HG02852 (cell line): Measurements from ENCODE around the gene AEN.

Experiments used
- ATAC-seq: cut with Tn5 transposase; IDR thresholded peaks from one replicate; pipeline ENCODE4 v1.9.1; 2021; ENCODE audit warnings: mild to moderate bottlenecking, moderate library complexity; ENCODE audit not compliant: unreplicated experiment

The AEN gene, protein sequence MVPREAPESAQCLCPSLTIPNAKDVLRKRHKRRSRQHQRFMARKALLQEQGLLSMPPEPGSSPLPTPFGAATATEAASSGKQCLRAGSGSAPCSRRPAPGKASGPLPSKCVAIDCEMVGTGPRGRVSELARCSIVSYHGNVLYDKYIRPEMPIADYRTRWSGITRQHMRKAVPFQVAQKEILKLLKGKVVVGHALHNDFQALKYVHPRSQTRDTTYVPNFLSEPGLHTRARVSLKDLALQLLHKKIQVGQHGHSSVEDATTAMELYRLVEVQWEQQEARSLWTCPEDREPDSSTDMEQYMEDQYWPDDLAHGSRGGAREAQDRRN

DNA sequence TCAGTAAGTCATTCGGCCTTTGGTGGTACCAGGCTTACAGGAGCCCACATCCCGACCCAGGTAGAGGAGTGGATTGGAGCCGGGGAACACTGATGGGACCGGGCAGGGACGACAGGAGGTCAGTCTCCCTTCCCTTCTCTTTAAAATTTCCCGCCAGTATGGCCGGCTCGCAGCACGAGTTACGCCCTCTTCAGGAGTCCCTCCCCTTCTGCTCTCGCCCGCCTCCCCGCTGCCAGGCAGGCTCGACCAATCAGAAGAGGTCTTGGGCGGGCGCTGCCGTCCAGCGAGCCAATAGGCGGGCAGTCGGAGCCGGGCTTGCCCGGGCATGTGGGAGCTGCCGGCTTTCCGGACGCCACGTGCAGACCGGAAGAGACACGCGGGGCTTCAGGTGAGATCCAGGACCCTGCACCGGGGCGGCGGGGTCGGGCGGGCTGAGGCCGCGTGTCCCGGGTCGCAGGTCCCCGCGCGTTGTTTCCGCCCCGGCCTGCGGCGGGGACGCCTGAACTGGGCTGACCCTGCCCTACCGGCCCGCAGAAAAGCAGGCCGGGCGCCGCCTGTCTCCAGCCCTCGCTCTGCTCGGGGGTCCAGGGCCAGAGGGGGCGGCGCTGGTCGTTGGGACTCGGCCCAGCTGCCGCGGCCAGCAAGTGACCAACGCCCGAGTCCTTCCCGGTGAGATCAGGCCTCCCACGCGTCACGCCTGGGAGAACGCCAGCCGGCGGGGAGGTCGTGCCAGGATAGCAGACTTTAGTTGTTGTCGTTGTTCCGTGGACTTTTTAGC lies at the start of gene AEN:
AEN (plus strand) TSS at position 346 of the 778 bp plus-strand sequence. CDS start 4,870 bp downstream, outside the sequence.
- ATAC-seq: peak; percentile 94

DNA sequence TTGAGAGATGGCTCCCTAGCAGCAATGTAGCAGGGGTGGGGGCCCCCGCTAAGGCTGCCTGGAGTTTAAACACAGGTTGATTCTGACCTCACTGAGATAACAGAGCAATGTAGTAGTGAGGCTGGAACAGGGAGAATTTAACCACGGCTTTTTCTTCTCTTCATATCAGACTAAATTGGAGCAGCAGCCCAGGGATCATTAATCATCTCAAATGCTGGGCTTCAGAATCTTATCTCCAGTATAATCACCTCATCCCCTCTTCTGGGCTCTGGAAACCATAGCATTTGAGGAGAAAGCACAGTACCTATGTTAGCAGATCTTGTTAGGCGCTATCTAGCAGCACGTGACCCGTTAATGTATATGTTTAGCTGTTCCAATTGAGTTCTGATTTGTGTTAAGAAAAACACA lies 49.3 kb upstream of the AEN start:
- no peak for ATAC-seq

DNA sequence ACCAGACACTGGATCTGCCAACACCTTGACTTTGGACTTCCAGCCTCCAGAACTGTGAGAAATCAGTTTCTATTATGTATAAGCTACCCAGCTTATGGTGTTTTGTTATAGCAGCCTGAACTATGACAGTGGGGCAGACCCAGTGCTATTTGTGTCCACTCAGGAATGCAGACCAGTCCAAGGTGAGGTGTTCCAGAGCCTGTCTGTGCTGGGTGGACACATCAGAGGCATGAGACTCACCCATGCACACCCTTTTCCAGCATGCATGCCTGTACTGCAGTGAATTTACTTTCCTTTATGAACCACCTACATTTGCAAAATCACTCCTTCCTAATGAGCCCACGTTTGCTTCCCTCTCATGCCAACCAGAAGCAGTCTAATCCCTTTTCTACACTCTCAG lies 47.1 kb upstream of the AEN start:
- ATAC-seq: no peak

DNA sequence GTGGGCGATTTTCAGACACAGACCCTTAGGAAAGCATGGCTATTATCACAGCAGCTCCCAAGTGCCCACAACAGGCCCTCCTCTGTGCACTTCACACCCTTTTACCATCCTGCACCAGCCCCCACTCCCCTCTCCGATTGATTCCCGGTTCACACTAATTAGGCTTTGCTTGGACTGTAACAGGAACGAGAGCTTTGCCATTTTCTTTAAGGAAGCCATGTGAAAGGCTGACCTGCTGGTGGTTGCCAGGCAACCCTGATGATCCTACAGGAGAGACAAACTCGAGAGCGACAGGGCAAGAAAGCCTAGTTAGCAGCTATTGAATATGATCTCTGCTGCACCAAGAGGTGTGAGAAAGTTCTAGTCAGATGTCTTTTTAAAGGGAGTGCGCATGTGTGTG lies 46.5 kb upstream of the AEN start:
- no peak for ATAC-seq

DNA sequence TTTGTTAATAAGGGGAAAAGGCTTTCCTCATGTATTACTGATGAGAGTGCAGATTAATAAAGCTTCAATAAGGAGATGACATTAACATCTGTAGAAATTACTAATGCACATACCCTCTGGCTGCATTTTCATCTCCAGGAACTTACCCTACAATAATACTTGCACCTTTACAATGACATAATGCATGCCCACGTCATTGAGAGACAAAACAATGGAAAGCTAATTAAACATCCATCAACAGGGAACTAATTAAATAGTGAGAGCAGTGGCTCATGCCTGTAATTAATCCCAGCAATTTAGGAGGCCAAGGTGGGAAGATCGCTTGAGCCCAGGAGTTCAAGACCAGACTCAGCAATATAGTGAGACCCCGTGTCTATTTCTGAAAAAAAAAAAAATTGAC lies 41.8 kb upstream of the AEN start:
- no peak for ATAC-seq

DNA sequence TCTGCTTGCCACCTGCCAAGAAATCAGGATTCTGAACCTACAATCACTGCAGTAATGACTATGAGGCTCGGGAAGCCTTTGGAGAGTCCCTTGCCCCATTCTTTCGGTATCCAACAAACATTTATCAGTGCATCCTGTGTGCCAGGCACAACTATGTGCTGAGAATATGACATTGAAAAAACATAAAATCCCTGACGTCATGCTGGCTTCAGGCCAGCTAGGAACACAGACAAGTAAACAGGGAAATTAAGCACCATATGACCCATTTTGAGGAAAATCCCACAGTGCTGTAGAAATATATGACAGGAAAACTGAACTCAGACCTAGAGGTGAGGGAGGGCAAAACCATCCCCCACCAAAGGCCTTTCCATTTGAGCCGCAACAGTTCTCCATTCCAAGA lies 40.6 kb upstream of the AEN start:
- no peak for ATAC-seq

DNA sequence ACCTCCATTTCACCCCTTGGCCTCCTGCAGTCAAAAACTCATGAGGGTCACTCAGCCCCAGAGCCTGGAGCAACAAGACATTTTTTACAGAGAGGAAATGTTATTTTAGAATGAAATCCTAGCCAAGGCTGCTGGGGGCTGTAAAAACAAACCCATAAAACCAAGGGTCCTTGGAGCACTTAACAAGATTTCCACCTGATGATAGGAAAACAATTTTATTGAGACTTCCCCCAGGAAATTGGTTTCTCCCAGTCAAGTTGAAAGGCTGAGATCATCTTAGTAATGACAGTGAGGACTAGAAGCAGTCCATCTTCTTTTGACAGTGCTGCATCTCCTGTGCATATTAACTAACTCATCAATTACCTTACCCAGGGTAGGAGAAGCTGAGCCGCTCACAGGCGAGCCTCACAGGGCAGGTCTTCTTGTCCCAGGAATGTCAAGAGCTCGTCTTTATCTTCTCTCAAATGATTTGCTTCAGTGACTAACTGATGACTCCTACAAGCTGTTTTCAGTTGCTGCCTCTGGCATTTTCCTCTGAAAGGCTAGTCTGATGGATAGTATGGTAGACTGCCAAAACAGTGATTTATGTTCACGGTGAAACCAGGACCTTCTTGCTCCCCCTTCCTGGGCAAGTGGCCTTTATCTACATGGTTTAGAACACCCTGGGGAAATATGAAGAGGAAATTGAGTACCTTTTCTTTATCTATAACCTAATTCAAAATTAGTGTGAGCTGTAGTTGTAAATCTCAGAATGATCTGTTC lies 34.6 kb upstream of the AEN start:
- ATAC-seq: no peak

DNA sequence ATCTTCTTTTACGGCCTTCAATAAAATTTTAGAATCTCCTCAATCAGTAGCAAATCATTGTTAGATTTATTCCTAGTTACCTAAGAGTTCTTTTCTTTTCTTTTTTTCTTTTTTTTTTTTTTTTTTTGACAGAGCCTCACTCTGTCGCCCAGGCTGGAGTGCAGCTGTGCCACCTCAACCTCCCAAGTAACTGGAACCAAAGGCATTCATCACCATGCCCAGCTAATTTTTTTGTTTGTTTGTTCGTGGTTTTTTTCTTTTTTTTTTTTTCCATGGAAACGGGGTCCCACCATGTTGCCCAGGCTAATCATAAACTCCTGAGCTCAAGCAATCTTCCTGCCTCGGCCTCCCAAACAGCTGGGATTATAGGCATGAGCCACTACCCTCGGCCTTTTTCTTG lies 30.4 kb upstream of the AEN start:
- no peak for ATAC-seq

DNA sequence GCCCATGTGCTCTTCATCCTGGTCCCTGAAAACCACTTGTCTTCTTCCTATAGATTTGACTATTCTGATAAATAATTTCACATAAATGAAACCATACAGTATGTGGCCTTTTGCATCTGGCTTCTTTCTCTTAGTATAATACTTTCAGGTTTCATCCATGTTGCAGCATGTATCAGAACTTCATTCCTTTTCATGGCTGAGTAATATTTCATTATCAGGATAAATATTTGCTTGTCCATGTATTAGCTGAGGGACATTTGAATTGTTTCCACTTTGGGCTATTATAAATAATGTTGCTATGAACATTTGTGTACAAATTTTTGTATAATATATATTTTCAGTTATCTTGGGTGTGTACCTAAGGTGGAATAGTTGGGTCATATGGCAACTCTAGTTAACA lies 29.8 kb upstream of the AEN start:
- ATAC-seq: no peak

DNA sequence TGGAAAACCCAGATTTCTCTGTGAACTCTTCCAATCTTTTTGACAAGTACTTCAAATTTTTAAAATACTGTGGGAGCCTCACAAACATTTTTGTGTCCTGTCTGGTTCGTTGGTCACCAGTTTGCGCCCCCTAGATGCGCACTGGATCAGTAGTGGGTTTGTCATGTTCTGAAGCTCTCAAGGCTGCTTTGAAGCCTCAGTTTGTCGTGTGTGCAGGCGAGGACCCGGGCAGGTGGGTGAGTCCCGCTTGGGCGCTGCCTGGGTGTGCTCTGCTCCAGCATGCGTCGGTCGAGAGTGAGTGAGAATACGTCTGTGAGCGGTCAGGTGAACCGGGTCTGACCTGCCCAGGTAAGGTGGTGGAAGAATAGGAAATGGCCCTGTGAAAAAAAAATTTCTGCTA lies 17.3 kb upstream of the AEN start:
- no peak for ATAC-seq

DNA sequence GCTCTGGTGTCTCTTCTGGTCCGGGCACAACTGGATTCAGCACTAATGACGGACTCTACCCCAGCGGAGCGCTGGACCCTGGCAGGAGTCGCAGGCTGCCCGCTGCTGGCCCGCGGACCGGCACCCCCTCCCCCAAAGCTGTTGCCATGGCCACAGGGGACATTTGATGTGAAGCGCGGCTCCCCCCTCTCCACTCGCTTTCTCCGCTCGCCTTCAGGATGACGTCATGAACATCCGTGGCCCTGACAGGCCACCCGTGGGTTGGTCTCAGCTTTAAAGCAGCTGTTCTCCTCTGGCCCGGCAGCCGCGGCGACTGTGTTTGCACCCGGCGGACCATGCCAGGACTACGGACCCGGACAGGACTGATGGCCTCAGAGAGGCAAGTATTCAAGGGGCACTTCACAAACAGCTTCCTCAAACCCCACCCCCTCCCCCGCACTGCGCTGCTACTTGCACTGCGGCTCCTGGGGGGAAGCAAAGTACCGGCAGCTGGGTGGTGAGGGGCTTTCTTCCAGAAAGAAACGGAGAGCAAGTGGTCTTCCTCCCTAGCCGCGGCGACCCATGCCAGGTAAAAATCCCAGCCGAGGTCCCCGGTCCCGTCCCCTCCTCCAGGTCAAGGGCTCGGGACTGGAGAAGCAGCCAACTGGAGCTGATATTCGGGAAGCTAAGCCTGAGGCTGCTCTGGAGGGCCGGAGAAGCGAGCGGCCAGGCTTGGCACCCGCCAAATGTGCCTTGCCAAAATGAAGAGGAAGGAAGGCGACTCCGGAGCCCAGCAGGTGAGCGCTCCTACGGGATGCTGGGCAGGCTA lies 16.6 kb upstream of the AEN start:
- ATAC-seq: no peak

DNA sequence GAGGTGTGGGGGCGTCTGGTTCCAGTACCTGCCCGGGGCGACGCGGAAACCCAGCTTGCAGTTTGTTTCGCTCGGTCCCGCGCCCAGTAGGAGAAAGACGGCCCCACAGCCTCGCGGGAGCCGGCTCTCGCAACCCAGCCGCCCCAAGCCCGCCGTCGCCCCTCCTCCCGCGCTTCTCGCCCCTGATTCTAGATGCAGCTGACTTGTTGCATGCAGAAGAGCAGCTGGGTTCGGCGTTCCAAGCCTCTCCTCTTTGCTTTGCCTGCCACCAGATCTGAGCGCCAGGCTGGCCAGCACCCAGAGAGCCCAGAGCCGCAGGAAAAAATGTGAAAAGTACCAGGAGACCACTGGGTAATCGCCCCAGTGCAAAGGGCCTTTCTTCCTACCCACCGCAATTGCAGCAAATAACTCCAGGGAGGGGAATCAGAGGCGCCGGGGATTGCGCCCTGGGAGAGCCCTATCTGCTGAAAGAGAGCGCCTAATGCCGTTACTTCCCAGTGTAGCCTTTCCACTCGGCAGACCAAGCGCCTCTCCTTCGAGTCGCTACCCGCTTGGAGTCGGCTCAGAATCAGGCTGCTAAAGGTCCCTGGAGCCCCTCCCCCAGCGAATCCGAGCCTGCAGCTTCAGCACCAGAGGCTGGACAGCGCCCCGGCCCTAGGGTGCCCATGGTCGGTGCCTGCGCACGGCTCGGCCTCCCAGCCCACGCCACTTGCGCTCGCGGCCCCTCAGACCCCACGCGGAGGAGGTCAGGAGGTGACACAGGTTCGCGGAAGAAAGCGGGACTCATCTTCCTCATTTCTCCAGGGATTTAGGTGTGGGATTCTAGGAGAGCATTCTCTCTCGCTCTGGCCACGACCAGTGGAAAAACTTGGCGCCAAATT lies 15.7 kb upstream of the AEN start:
- ATAC-seq: no peak

DNA sequence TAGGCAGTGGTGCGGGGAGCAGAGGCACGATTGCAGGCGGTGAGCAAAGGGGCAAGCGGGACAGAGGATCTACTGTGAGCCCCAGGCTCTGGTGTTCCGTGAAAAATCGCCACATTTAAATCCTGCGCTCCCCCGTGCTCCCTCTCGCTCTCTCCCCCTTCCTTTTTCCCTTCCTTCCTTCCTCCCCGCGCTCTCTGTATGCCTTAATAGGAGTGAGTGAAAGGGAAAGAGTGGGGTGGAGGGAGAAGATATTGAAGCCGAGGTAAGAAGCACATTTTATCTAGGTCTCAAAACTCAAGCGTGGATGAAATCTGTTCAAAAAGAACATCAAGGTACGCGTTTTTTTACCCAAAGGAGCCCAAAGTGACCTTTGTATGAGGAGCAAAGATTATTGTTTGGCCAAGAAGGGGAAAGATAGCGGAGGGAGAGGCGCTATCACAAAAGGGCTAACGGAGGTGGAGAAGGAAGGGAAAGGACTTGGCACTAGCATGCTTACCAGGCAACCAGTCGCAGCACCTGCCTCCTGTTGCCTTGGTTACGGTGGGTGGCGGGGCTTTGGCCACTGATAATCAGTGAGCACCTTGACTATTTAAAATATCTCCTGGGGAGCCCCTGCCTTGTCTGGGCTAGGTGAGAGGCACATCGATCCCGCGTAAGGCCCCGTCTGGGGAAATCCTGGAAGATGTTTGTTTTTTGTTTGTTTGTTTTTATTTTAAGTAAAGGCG lies 14.9 kb upstream of the AEN start:
- ATAC-seq: no peak

DNA sequence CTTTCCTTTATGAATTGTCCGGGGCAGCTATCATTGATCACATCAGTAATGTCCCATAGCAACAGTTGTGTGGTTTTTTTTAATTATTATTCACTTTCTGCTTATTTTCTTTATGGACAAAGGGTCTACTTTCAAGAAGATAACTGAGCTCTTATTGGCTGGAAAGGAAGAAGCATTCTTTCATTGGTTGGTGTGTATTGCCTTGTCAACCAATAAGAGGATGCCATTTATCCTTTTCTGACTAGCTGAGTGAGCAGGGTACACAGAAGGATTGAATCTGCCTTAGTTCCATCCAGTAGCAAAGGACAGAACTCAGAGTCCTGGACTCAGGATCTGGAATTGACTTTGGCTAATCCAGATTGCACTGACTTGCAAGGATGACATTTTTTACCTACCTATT lies 13.2 kb upstream of the AEN start:
- no peak for ATAC-seq

DNA sequence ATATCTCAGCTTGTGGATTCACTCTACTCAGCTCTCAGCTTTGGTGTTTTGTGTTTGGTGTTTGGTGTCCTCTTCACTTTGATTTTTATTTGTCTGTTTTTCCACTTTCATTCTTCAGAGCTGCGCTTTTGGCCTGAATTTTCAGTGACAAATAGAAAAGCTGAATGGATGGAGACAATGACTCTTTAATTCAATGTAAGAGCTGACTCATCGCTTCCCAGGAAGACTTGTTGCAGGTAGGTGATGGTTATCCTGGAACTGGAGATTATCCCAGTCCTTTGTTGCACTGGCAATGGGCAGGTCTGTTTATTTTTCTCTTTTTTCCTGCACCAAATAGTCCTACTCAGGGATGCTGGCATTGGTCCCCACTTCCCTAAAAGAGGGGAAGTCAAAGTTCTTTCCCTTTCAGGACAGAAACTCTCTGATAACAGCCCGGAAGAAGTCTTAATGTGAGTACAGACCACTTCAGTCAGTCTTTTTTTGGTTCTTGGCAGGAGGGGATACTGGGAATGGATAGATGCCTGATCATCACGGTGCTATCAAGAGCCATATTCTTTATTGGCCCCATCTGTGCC lies 12.4 kb upstream of the AEN start:
- no peak for ATAC-seq

DNA sequence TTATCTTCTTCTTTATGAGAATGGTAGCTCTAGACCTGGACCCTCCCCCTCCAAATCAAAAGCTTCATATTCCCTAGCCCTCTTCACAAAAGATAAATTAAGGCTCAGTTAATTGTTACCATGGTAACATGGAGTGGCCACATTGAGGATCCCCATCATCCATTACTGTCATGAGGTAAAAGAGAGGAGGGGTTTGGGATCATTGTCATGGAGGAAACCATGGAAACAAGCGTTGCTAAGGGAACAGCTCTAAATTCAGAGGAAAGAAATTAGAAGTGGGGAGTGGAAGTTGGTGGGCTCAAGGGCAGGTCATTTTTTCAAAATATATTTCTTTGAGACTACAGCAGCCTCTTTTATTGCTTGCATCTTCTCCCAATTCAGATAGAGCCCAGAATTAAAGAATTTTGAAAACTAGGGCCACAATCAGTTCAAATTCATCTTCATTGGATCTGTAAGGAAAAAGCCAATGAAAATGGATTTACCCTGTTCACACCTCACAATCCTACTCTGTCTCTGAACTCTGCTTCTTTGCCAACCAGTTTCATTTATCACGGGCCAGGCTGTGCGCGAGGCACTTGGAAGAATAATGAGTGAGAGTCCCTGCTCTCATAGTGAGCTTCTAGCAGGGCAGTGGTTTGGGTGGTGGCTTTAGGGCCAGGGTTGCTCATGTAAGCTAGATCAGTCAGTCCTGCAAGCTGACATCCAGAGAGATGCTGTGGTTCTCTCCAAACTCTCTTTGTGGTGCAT lies 11.6 kb upstream of the AEN start:
- ATAC-seq: no peak

DNA sequence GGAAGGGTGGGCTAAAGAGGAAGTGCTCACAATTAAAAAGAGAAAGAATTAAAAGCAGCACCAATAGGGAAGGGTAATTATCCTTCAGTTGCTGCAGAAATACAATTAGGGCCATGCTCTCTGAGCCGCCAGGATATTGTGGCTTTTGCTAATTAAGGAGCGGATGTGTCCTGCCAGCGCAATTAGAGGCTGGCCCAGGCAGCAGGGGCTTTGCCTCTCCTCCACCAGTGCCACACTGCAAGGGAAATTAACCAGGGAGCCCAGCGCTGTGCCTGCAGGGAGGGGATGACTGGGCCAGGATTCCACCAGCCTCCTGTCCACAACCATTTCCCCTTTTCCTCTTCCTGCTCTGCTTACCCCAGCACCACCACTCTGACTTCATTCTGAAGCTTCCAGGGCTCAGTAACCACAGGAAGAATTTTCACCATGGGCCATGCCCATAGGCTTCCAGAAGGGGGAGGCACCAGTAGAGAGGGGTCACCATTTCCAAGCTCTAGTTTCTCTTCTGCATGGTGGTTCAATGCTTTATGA lies 10.4 kb upstream of the AEN start:
- no peak for ATAC-seq

DNA sequence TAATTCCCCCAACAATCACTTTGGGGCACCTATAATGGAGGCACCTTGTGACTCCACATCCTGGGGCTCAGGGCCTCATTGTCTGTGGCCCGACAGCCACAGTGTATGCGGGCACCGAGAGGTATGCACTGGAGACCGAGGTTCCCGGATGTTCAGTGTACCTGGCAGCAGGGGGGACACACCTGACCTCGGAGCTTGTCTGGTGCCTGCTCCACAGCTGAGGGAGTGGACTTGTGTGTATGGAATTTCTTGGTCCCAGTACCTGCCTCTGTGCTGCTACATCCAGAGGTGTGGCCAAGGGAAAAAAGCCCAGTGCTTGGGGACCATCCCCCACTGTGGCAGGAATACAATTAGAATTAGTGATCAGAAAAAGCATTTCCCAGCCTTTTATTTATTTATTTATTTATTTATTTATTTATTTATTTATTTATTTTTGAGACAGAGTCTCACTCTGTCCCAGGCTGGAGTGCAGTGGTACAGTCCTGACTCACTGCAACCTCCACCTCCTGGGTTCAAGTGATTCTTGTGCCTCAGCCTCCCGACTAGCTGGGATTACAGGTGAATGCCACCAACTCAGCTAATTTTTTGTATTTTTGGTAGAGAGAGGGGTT lies 8.8 kb upstream of the AEN start:
- no peak for ATAC-seq
